Neural cell (in vitro differentiated cells): ENCODE data around the gene MSH4. TPM values are rescaled to one million over a fixed set of nuclear protein-coding genes. Genes with fewer than 3 reads are reported as not detected.
A peak's percentile ranks its signal among the peaks of the same experiment; 100 is the strongest.

Experiments used
- H2AFZ ChIP-seq: fragments of 200-600, 300-800 bp; sonication (generic), shearing (Covaris generic); 2 replicates; pipeline ENCODE4 v1.6.0; 2014; ENCODE audit warnings: low read depth, mild to moderate bottlenecking, antibody characterized with exemption, low read length, moderate library complexity
- H3F3A ChIP-seq: fragments of 200-600 bp; shearing (Covaris generic); 2 replicates; pipeline ENCODE4 v1.6.1; 2016; ENCODE audit warnings: mild to moderate bottlenecking, moderate library complexity, mixed read lengths, antibody characterized with exemption, low read length; ENCODE audit not compliant: insufficient read depth, poor library complexity, severe bottlenecking
- H3K27ac ChIP-seq: fragments of 200-600, 300-800 bp; sonication (generic), shearing (Covaris generic); 2 replicates; pipeline ENCODE4 v1.5.1; 2014; ENCODE audit warnings: mild to moderate bottlenecking, low read length, moderate library complexity
- H3K27me3 ChIP-seq: fragments of 300-800, 200-600 bp; sonication (generic), shearing (Covaris generic); 2 replicates; pipeline ENCODE4 v1.6.0; 2014; ENCODE audit warnings: mild to moderate bottlenecking, low read depth, low read length, moderate library complexity; ENCODE audit not compliant: insufficient read depth
- H3K36me3 ChIP-seq: fragments of 300-800, 200-600 bp; sonication (generic), shearing (Covaris generic); 2 replicates; pipeline ENCODE4 v1.5.1; 2014; ENCODE audit warnings: mild to moderate bottlenecking, antibody characterized with exemption, low read length, moderate library complexity; ENCODE audit not compliant: insufficient read depth
- H3K4me2 ChIP-seq: fragments of 300-800, 200-600 bp; sonication (generic), shearing (Covaris generic); 2 replicates; pipeline ENCODE4 v1.6.0; 2014; ENCODE audit warnings: mild to moderate bottlenecking, low read length
- H3K4me3 ChIP-seq: fragments of 300-800, 200-600 bp; sonication (generic), shearing (Covaris generic); 2 replicates; pipeline ENCODE4 v1.5.1; 2014; ENCODE audit warnings: mild to moderate bottlenecking, low read length, moderate library complexity
- H3K79me2 ChIP-seq: fragments of 200-600 bp; shearing (Covaris generic); replicated peaks from 2 replicates; pipeline ENCODE4 v1.6.0; 2014; ENCODE audit warnings: mild to moderate bottlenecking, low read length, moderate library complexity; ENCODE audit not compliant: insufficient read depth
- H3K9ac ChIP-seq: fragments of 300-800, 200-600 bp; sonication (generic), shearing (Covaris generic); 2 replicates; pipeline ENCODE4 v1.6.1; 2016; ENCODE audit warnings: mild to moderate bottlenecking, low read length, mixed read lengths
- H3K9me2 ChIP-seq: fragments of 200-600 bp; shearing (Covaris generic); 2 replicates; pipeline ENCODE4 v1.6.1; 2016; ENCODE audit warnings: mild to moderate bottlenecking, low read length, mixed read lengths; ENCODE audit not compliant: insufficient read depth
- H3K9me3 ChIP-seq: fragments of 200-600, 300-800 bp; sonication (generic), shearing (Covaris generic); 2 replicates; pipeline ENCODE4 v1.6.1; 2016; ENCODE audit warnings: mild to moderate bottlenecking, mixed run types, low read length, moderate library complexity, mixed read lengths
- H4K20me1 ChIP-seq: fragments of 200-600 bp; shearing (Covaris generic); 2 replicates; pipeline ENCODE4 v1.6.1; 2016; ENCODE audit warnings: mild to moderate bottlenecking, mixed run types; ENCODE audit not compliant: insufficient read depth
- CTCF ChIP-seq: fragments of 450-650 bp; IDR thresholded peaks from 2 replicates; pipeline ENCODE4 v1.5.1; 2014; ENCODE audit warnings: antibody characterized with exemption, mild to moderate bottlenecking, moderate library complexity; ENCODE audit not compliant: poor library complexity, severe bottlenecking
- EP300 ChIP-seq: fragments of 450-650 bp; conservative IDR thresholded peaks from 2 replicates; pipeline ENCODE4 v1.6.1; 2014; ENCODE audit warnings: antibody characterized with exemption, mild to moderate bottlenecking, moderate library complexity; ENCODE audit not compliant: poor library complexity, severe bottlenecking
- EZH2 ChIP-seq: fragments of 200-600, 300-800 bp; shearing (Covaris generic), sonication (generic); IDR thresholded peaks from 2 replicates; pipeline ENCODE4 v1.6.1; 2014; ENCODE audit warnings: antibody characterized with exemption, low read length, borderline replicate concordance, mild to moderate bottlenecking; ENCODE audit not compliant: insufficient read depth, poor library complexity, severe bottlenecking
- MXI1 ChIP-seq: fragments of 450-650 bp; conservative IDR thresholded peaks from 2 replicates; pipeline ENCODE4 v1.6.1; 2014; ENCODE audit warnings: antibody characterized with exemption, mild to moderate bottlenecking; ENCODE audit not compliant: poor library complexity, severe bottlenecking
- POLR2AphosphoS5 ChIP-seq: IDR thresholded peaks from 2 replicates; pipeline ENCODE4 v1.6.1; 2012
- RAD21 ChIP-seq: fragments of 450-650 bp; conservative IDR thresholded peaks from 2 replicates; pipeline ENCODE4 v1.6.1; 2014; ENCODE audit warnings: antibody characterized with exemption, mild to moderate bottlenecking, moderate library complexity
- REST ChIP-seq: IDR thresholded peaks from 2 replicates; pipeline ENCODE4 v1.6.1; 2012; ENCODE audit warnings: borderline replicate concordance
- SMC3 ChIP-seq: fragments of 450-650 bp; conservative IDR thresholded peaks from 2 replicates; pipeline ENCODE4 v1.6.1; 2014; ENCODE audit warnings: antibody characterized with exemption, mild to moderate bottlenecking, moderate library complexity; ENCODE audit not compliant: poor library complexity
- TAF1 ChIP-seq: IDR thresholded peaks from 2 replicates; pipeline ENCODE4 v1.6.1; 2012; ENCODE audit warnings: low read depth
- polyA plus RNA-seq: library from polyadenylated mRNA; depleted of rRNA; stranded (reverse); fragments of >200 nt; gene quantifications from 2 replicates; pipeline ENCODE4 v1.2.3, GENCODE V29; 2014

MSH4 gene
- polyA plus RNA-seq, 1 donor from 2014 or later: 0.43 TPM

DNA sequence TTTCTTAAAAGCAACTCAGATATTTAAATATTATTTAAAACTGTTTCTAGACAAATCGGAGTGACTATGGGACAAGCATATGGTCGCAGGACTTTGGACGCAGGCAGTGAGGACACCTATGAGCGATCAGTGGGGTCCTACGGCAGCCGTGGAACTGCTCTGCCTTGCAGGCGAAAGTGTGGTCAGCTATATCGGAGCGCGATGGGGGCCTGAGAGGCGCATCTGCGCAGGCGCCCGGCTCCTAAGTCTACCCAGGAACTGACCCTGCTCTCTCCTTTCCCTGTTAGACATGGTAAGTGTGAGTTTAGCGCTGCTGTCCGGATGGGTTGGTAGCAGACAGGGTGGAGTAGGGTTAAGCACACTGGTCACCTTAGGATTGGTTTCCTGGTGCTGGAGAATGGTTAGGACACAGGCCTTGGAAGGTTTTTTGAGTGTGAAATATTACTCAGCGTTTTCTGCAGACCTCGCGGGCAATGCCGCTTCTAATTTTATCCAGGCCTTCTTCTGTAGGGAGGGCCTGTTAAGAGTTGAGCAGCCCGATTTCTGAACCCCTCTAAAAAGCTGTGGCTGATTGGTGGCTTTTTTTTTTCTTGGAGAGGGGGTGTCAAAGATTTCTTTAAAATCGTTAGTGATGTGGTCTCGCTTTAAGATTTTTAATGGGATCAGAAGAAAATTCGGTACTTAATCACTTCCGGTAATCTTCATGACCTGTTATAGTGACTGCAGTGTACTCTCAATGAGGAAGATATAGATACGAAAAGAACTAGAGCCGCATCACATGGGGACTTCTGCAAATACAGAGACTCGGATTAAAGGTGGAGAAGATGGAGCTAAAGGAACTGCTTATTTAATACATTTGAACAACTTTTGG is 10.5 kb upstream of the MSH4 start, which contains the start of gene RABGGTB:
RABGGTB (plus strand) TSS at position 274 of the 871 bp plus-strand sequence; CDS start at position 290, 16 bp downstream.
- Histone ChIP-seq H3K9ac (peak within 1 kb of the TSS; percentile 74), H3K4me3 (peak within 1 kb of the TSS; percentile 79), H3F3A (no peaks in the 10 kb centered on the region), H3K79me2 (peaks cover 41% of the 10 kb centered on the region), H4K20me1 (no peaks in the 10 kb centered on the region), H3K27ac (peak within 1 kb of the TSS; percentile 72), H3K4me2 (peak within 1 kb of the TSS; percentile 96), H2AFZ (peak within 1 kb of the TSS; percentile 96), H3K36me3 (no peaks in the 10 kb centered on the region), H3K9me3 (no peaks in the 10 kb centered on the region), H3K27me3 (no peaks in the 10 kb centered on the region), H3K9me2 (no peaks in the 10 kb centered on the region)
- TF ChIP-seq REST (peak; percentile 20), MXI1 (peak; percentile 77), TAF1 (peak; percentile 67), POLR2AphosphoS5 (peak; percentile 83), CTCF (no peak), SMC3 (peak; percentile 18)

DNA sequence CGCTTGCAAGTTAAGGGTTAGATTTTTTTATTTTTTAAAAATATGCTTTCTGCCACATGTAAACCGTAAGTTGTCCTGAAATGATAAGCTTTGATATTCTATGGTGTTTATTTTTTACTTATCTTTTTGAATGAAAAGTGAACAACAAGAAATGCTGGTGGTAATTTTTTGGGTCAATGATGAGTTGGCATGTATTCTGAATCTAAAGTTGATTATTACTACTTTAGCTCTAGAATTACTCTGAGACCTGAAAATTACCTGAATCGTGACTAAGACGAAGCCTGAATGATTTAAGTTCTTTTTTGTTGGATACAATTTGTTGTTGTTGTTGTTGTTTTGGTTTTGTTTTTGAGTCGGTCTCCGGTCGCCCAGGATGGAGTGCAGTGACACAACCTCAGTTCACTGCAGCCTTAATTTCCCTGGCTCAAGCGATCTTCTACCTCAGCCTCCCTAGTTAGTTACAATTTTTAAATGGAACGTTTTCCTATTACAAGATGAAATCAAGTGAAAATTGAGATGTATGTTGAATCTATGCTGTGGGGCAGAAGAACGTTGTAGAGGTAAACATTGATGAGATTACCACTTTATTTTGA is 9.7 kb upstream of the MSH4 start:
- TF ChIP-seq CTCF (no peak), TAF1 (no peak), MXI1 (no peak), POLR2AphosphoS5 (no peak), EP300 (no peak), SMC3 (no peak), RAD21 (no peak), EZH2 (no peak), REST (no peak)
- Histone ChIP-seq H3K4me2 (peak overlapping the region; percentile 47), H3F3A (no peaks in the 10 kb centered on the region), H2AFZ (peak overlapping the region; percentile 96), H3K79me2 (peaks cover 41% of the 10 kb centered on the region), H3K4me3 (peak overlapping the region; percentile 79), H3K9me2 (no peaks in the 10 kb centered on the region), H3K9me3 (no peaks in the 10 kb centered on the region), H3K36me3 (peaks cover 3% of the 10 kb centered on the region), H3K9ac (peak overlapping the region; percentile 74), H4K20me1 (no peaks in the 10 kb centered on the region), H3K27me3 (no peaks in the 10 kb centered on the region), H3K27ac (no peak overlapping the region)
